HUES64 (cell line): ENCODE measurements around the gene TIFAB. TPM values are rescaled to one million over a fixed set of nuclear protein-coding genes. Genes with fewer than 3 reads are reported as not detected.
"Not testable (repeated sequence)": the region's sequence is repeated elsewhere in the genome, so short reads cannot be mapped to it uniquely, and the experiment has no call there.

Experiments used
- H3K27ac ChIP-seq: 2 replicates; pipeline ENCODE4 v1.7.0; 2013; ENCODE audit warnings: low read depth, low read length, inconsistent platforms
- H3K27me3 ChIP-seq: 2 replicates; pipeline ENCODE4 v1.6.1; 2013; ENCODE audit warnings: mild to moderate bottlenecking, low read length; ENCODE audit not compliant: insufficient read depth
- H3K36me3 ChIP-seq: 2 replicates; pipeline ENCODE4 v1.6.1; 2013; ENCODE audit warnings: mild to moderate bottlenecking, low read length; ENCODE audit not compliant: insufficient read depth
- H3K4me1 ChIP-seq: 2 replicates; pipeline ENCODE4 v1.6.1; 2013; ENCODE audit warnings: mild to moderate bottlenecking, low read length, moderate library complexity; ENCODE audit not compliant: insufficient read depth
- H3K4me3 ChIP-seq: 2 replicates; pipeline ENCODE4 v1.5.1; 2013; ENCODE audit warnings: mild to moderate bottlenecking, low read length, moderate library complexity
- H3K9ac ChIP-seq: 2 replicates; pipeline ENCODE4 v1.6.1; 2013; ENCODE audit warnings: mild to moderate bottlenecking, low read depth, low read length
- H3K9me3 ChIP-seq: 2 replicates; pipeline ENCODE4 v1.6.1; 2013; ENCODE audit warnings: low read depth, low read length; ENCODE audit not compliant: insufficient read depth
- WGBS: fragments of 150-250, 120-280 bp; methylation state at CpG from one replicate; pipeline ENCODE4 v1.1.7; 2013; ENCODE audit warnings: missing lambda C conversion rate; 5-methylcytosine and 5-hydroxymethylcytosine counted together
- polyA plus RNA-seq, 2 experiments: library from polyadenylated mRNA; stranded (reverse); fragments of 50-300 nt; gene quantifications; one replicate each; pipeline ENCODE4 v1.2.3, GENCODE V29; 2013

The TIFAB gene, protein sequence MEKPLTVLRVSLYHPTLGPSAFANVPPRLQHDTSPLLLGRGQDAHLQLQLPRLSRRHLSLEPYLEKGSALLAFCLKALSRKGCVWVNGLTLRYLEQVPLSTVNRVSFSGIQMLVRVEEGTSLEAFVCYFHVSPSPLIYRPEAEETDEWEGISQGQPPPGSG
- not detected for polyA plus RNA-seq (2013, experiment 1 of 2)
- not detected for polyA plus RNA-seq (2013, experiment 2 of 2)

GRCh38 chr5:135452321-135453030, at the start of gene TIFAB:
Gene TIFAB, minus strand, starts transcription at chr5:135452351. Its CDS starts 2,412 bp downstream, at chr5:135449939.
- Histone ChIP-seq H3K27me3 (peaks cover 57% of the 10 kb centered on the region), H3K9ac (no peak within 1 kb of the TSS), H3K27ac (no peak within 1 kb of the TSS), H3K9me3 (no peaks in the 10 kb centered on the region), H3K4me3 (no peak within 1 kb of the TSS), H3K36me3 (no peaks in the 10 kb centered on the region), H3K4me1 (peaks cover 11% of the 10 kb centered on the region; the same call in 1 of the 2 replicates)
- 92% methylated on average over 10 of the region's 10 CpGs for WGBS

GRCh38 chr5:135498637-135498995, 46.5 kb upstream of the TIFAB start:
- no peaks in the 10 kb centered on the region for H3K9me3 ChIP-seq
- peaks cover 99% of the 10 kb centered on the region for H3K27me3 ChIP-seq
- H3K4me1 ChIP-seq = peaks cover 14% of the 10 kb centered on the region
- WGBS = 68% methylated on average over 2 of the region's 2 CpGs
- no peak overlapping the region for H3K9ac ChIP-seq
- H3K4me3 ChIP-seq = no peak overlapping the region
- H3K27ac ChIP-seq = no peak overlapping the region
- H3K36me3 ChIP-seq = no peaks in the 10 kb centered on the region

DNA sequence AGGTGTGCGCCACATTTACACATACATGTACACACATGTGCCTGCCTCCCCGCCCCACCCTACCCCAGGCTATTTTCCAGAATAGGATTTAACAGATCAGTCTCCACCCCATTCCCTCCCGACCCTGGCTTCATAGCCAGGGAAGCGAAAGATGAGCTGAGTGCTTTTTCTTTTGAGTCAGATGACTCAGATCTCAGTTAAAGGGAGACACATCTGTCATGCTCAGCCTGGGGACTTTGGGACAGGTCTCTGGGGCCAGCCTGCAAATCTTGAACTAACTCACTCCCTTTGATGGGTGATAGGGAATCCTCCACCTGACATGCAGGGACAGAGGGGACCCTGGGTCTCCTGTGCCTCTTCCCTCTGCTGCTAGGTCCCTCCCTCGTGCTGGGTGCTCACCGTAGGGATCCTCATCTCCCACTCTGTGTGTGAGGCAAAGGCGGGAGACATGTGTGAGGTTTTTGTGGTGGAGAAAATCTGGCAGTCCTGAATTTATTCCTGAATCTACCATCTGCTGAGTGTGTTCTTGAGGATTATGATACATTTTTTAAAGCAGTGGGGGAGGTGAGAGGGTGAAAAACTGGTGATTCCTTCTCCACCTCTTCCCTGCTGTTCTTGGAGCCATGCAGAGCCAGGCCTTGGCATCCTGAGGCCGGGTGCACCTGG, 46.0 kb upstream of the TIFAB start:
- H3K27ac ChIP-seq = no peak overlapping the region
- peaks cover 18% of the 10 kb centered on the region for H3K4me1 ChIP-seq
- H3K9ac ChIP-seq = no peak overlapping the region
- no peak overlapping the region for H3K4me3 ChIP-seq
- H3K9me3 ChIP-seq = no peaks in the 10 kb centered on the region
- H3K36me3 ChIP-seq = no peaks in the 10 kb centered on the region
- WGBS = 72% methylated on average over 8 of the region's 8 CpGs
- H3K27me3 ChIP-seq = peaks cover 99% of the 10 kb centered on the region

DNA sequence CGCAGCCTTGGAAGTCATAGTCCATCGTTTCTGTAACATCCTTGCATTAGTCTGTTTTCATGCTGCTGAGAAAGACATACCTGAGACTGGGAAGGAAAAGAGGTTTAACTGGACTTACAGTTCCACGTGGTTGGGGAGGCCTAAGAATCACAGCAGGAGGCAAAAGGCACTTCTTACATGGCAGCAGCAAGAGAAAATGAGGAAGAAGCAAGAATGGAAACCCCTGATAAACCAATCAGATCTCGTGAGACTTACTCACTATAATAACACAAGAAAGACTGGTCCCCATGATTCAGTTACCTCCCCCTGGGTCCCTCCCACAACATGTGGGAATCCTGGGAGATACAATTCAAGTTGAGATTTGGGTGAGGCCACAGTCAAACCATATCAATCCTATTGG, 43.4 kb upstream of the TIFAB start:
- not testable (repeated sequence) for H3K36me3 ChIP-seq, H3K9ac ChIP-seq, H3K4me3 ChIP-seq, H3K27ac ChIP-seq, H3K9me3 ChIP-seq
- Histone ChIP-seq H3K27me3 (peaks cover 99% of the 10 kb centered on the region), H3K4me1 (peaks cover 27% of the 10 kb centered on the region)
- WGBS = 84% methylated on average over 4 of the region's 4 CpGs

- Histone ChIP-seq H3K4me3 (no peak overlapping the region), H3K9ac (no peak overlapping the region), H3K9me3 (no peaks in the 10 kb centered on the region), H3K27ac (no peak overlapping the region), H3K4me1 (peaks cover 41% of the 10 kb centered on the region), H3K36me3 (no peaks in the 10 kb centered on the region), H3K27me3 (peaks cover 100% of the 10 kb centered on the region)
- 82% methylated on average over 5 of the region's 5 CpGs for WGBS
These were observed 42.0 kb upstream of the TIFAB start for GRCh38 chr5:135494196-135494595.

DNA sequence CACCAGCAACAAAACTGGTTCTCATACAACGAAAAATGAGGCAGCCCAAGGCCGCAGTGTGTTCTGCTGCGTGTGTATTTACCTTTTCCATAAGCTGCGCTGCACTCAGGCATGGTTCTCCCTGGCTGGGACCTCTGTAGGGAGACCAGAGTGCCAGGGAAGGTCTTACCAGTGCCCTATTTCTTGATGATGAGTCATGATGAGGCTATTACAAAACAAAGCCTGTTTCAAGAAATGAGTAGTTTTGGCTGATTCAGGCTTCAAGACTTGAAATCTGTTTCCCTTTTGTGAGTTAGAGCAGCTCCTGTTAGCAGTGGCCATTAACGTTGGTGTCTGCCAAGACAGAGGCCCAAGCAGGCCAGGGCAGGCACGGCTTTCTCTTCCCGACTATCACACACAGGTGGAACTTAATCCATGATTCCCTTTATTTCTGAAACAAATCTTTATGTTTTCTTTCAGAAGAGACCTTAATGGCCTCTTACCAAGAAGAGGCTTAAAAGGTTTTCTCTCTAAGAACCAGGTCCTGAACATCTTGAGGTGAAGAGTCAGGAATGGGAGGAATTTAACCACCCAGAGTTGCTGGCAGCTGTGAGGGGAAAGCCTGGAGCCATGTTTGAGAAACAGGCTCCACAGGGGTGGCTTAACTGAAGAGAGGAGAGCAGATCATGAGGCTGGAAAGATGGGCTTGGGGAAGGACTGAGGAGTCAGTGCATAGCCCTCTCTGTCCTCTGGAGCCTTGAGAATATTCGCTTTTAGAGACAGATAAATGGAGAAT, 41.4 kb upstream of the TIFAB start:
- no peak overlapping the region for H3K9ac ChIP-seq
- 84% methylated on average over 8 of the region's 8 CpGs for WGBS
- H3K27me3 ChIP-seq = peaks cover 100% of the 10 kb centered on the region
- no peak overlapping the region for H3K27ac ChIP-seq
- no peaks in the 10 kb centered on the region for H3K36me3 ChIP-seq
- H3K4me3 ChIP-seq = no peak overlapping the region
- H3K9me3 ChIP-seq = no peaks in the 10 kb centered on the region
- peaks cover 39% of the 10 kb centered on the region for H3K4me1 ChIP-seq

GRCh38 chr5:135492319-135492626, 40.1 kb upstream of the TIFAB start:
- Histone ChIP-seq H3K9ac (no peak overlapping the region), H3K36me3 (no peaks in the 10 kb centered on the region), H3K4me1 (peaks cover 50% of the 10 kb centered on the region), H3K9me3 (no peaks in the 10 kb centered on the region), H3K27me3 (peaks cover 100% of the 10 kb centered on the region), H3K4me3 (no peak overlapping the region; the same call in 1 of the 2 replicates), H3K27ac (no peak overlapping the region)
- 59% methylated on average over 3 of the region's 3 CpGs for WGBS

DNA sequence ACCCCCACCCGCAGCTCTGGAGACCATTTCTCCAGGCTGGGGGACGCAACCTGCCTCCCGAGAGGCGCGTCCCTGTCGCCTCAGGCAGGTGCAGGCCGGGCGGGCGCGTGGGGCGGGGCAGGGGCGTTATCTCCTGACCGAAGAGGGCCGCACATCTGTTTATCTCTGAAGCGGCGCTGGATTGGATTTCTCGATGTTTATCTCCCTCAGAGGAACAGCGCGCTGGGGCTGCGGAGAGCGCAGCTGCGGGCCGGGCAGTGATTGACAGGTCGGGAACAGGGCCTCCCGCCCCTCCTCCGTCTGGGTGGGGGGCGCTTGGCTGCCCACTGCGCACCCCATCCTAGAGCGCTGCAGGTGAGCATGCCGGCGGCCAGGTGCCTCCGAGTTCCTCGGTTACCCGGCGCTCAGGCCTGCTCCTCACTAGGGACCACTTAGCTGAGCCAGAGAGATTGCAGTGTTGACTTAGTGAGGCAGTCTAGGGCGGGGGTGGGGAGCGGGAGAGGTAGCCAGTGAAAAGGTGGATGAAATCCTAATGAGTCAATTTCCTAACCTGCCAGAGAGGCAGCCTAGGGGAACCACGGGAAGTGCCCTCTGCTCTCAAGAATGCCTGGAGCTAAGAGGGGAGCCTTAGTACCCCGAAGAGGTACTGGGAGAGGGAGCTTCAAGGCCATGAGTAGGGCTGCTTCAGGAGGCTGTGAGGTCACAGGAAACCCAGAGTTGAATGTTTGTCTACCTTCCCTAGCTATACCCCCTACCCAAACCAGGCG, 39.6 kb upstream of the TIFAB start:
- no peaks in the 10 kb centered on the region for H3K36me3 ChIP-seq
- H3K27ac ChIP-seq = no peak overlapping the region
- WGBS = 4% methylated on average over 40 of the region's 40 CpGs
- H3K9ac ChIP-seq = no peak overlapping the region
- H3K9me3 ChIP-seq = no peaks in the 10 kb centered on the region
- H3K4me3 ChIP-seq = peak overlapping the region; percentile 41
- H3K27me3 ChIP-seq = peaks cover 100% of the 10 kb centered on the region
- peaks cover 50% of the 10 kb centered on the region for H3K4me1 ChIP-seq

DNA sequence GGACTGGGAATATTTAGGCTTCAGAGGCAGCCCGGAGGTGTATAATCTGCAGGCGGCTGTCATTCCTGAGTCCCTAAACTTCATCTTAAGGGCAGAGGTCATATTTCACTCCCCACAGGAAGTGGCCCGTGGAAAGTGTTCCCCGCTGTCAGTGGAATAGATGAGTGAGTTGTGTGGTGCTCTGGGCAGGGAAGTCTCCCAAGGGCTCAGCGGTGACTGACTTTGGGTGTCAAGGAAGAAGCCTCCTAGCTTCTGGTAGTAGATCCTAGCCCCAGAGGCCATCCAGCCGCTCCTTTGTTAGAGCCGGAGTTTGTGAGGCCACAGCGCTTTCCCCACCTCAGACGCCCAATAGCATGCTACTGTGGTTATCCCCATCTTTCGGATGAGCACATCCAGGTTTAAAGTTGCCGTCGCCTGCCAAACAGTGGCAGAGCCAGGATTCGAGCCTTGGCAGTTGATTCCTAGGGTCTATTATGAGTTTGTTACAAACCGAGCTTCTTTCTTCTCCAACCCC, 38.9 kb upstream of the TIFAB start:
- H3K4me3 ChIP-seq = peak overlapping the region; percentile 41; the same call in 1 of the 2 replicates
- no peaks in the 10 kb centered on the region for H3K9me3 ChIP-seq
- peaks cover 100% of the 10 kb centered on the region for H3K27me3 ChIP-seq
- H3K9ac ChIP-seq = no peak overlapping the region
- peaks cover 50% of the 10 kb centered on the region for H3K4me1 ChIP-seq
- 4% methylated on average over 14 of the region's 14 CpGs for WGBS
- no peak overlapping the region for H3K27ac ChIP-seq
- H3K36me3 ChIP-seq = no peaks in the 10 kb centered on the region

DNA sequence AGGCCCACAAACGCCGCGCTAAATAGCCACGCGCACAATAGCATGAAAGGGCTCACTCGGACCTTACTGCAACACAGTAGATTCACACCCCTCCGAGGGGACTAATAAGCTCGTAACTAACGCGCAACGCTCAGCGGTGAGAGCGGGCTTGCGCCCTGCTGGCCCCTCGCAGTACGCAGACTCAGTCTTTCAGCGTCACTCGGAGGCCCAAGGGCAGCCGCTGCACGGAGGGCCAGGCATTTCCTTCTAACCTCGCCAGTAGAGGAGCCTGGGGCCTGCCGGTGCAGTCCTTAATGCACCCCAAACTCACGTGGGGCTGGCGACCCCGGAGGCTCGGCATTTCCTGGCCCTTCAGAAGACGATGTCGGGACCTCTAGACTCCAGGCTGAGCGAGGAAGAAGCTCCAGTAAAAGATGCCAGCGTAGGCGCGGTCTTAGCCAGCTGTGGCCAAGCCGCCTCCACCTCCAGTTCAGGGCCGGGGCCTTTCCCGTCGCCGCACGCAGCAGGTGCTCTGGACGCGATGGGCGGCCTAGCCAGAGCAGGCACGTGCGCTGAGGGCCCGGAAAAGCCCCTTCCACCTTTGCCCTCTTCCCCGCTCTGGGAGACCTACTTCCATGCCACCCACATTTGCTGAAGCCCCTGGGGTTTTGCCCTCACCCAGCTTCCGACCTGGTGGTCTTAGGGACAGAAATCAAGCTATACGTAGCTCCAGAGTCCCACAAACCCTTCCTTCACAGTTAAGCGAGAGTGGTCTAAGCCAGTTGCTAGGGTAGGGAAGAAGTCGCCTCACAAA, 38.3 kb upstream of the TIFAB start:
- no peaks in the 10 kb centered on the region for H3K9me3 ChIP-seq
- no peaks in the 10 kb centered on the region for H3K36me3 ChIP-seq
- peak overlapping the region; percentile 46 for H3K4me3 ChIP-seq
- H3K4me1 ChIP-seq = peaks cover 50% of the 10 kb centered on the region
- H3K9ac ChIP-seq = no peak overlapping the region
- WGBS = under 1% methylated on average over 49 of the region's 49 CpGs
- peaks cover 100% of the 10 kb centered on the region for H3K27me3 ChIP-seq
- H3K27ac ChIP-seq = no peak overlapping the region
